ENCODE data around the gene CMPK1.

CMPK1 gene

DNA sequence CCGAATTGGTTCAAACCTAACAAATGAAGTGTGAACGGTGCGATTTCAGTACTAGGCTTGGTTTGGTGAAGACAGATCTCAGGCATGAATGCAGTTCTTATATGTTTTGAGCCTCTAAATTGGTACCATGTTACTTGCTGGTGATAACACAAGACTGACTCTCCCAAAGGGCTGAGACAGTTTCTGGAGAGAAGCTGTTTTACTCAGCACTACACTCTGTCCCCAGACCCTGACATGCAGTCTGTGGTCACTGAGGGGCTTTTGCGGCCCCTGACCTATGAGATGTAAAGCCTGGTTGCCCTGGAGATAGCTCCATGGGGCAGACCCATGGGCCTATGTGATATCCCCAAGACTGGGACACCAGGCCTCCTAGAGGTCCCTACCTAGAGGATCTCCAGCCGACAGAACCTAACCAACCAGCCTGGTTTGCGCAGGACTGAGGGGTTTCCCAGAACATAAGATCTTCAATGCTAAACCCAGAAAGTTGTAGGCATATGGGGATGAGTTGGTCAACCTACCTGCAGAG lies 63.1 kb downstream of the CMPK1 start:
- no peak for DNase-seq (ENCODE audit: low spot score)

DNA sequence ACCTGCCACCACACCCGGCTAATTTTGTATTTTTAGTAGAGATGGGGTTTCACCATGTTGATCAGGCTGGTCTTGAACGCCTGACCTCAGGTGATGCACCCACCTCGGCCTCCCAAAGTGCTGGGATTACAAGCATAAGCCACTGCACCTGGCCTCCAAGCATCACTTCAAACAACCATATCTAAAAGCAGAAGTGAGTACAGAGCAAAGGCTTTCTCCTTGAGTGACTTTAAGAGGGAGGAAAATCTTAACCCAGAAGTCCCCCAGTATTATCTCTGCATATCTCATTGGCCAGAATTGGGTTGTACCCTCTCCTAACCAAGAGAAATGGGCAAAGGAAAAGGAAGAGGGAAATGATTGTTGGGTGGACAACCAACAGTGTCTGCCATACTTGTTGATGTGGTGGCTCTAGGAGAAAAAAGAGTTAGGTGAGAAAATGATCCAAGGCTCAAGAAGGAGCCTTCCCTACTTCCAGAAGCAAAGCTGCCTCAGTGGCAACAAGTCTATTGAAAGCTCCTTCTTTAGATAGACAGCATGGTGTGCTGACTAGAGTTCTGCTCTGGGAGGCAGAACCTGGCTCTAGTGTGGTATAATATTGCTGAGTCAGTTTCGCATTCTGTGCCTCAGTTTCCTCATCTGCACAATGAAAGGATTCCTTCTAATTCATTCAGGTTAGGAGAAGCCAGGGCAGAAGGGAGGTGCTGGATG lies 65.7 kb downstream of the CMPK1 start:
- no peak for DNase-seq (ENCODE audit: low spot score)

DNA sequence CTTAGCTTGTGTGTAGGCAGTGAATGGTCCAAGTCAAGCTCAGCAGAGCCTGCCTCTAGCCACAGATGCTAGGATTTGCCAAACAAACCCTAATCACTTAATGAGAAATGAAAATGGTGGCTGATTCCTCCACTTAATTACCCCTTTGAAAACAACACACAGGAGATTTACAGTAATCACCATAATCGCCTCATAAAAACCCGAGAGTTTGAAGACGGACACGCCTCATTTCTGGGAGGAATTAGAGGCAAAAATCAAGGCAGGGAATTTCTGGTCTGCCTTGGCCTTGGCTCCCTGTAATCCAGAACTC lies 66.2 kb downstream of the CMPK1 start:
- DNase-seq (ENCODE audit: low spot score), result peak; percentile 76

DNA sequence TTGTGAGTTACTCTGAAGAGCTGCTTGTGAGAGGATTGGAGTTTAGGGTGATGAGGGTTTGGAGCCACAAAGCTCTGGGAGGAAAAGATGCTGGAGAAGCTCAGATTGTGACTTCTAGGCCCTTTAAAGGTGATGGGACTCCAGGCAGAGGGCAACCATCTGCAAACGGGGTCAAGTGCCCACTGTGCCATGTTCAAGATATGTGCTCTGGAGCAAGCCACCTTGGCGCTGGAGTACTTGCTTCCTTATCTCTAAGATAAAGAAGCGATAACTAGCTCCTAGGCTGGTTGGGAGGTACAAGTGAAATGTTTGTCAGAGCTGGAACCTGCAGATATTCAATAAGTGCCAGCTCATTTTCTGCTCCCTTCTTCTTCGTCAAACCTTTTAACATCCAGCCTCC lies 68.2 kb downstream of the CMPK1 start:
- no peak for DNase-seq (ENCODE audit: low spot score)

DNA sequence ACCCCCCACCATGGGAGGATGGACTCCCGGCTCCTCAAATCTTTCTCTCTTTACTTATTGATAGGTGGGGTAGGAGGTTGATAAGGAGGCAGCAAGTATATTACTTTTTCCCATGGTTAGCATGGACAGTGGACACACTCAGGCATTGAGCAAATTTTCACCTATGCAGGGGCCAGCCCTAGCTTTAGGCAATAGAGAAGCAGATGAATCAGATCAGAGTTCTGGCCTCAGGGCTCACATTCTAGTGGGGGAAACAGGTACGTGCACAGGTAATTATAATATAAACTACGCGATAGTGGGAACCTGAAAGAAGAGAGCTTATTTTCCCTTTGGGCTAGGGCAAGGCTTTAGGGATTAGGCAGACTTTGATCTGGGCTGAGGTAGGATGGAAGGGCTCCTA lies 69.0 kb downstream of the CMPK1 start:
- no peak for DNase-seq (ENCODE audit: low spot score)

DNA sequence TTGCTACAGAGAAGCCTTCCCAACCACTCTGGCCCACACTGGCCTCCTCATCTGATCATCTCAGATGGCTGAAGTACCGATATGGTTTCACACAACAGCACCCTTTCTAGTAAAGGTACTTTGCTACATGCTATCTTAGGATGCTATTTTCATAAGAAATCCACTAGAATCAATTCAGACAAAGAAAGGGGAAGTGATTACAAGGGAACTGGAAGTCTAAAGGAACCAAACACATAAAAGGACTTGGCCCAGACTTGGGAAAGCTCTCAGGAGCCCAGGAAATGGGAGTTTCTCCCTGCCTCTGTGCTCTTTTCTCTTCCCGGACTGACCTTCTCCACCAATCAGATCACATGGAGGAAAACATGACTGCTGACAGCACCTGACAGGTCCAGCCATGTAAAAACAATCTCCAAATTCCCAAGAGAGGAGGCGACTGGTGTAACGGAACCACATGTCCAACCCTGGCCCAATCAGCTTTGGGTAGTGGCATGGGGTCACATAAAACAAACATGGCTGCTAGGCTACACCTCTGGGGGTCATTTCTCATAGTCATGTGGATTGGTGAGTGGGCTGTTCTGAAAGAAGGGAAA lies 69.8 kb downstream of the CMPK1 start:
- no peak for DNase-seq (ENCODE audit: low spot score)

DNA sequence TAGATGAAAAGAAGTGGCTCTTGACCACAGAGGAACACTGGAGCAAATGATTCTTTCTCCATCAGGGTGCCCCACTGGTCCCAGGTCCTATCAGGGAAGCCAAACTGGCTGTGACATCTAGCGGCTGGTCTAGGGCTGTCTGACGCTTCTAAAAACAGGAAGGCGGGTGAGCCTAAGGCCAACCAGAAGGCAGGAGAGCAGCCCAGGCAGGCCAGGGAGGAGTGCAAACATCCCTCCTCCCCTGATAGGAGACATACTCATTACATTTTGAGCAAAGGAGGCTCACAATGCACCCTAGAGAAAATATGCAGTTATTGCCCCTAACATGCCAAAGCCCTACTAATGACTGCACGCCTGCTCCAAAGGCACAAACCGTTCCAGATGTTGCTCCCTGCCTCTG lies 72.1 kb downstream of the CMPK1 start:
- DNase-seq (ENCODE audit: low spot score), result no peak

DNA sequence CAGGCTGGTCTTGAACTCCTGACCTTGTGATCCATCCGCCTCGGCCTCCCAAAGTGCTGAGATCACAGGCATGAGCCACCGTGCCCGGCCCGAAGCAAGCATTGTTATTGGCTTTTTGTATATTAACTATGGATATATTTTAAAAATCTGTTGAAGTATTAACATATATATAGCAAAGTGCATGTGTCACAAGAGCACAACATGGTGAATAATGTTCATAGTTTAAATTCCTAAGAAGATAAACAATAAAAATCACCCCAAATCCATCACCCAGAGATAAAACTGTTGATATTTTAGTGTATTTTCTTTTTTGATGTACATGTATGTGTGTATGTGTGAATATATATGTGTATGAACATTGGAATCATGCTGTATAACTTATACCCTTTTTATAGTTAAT lies 73.4 kb downstream of the CMPK1 start:
- no peak for DNase-seq (ENCODE audit: low spot score)

DNA sequence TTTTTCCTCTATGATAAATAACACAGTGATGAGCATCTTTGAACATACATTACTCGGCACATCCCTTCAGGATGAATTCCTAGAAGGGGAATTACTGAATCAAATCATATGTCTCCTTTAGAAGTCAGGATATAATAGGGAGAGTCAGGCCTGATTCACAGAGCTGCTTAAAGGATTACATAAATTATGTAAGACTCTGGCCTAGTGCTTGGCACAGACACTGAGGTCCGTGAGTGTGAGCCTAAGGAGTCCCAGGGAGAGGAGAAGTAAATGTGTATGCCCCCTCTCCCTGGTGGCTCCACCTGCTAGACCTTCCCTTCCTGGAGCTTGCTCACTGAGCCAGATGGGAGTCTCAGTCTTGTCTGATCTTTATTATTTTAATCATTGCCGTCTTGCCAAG lies 73.9 kb downstream of the CMPK1 start:
- peak; percentile 73 for DNase-seq (ENCODE audit: low spot score)

DNA sequence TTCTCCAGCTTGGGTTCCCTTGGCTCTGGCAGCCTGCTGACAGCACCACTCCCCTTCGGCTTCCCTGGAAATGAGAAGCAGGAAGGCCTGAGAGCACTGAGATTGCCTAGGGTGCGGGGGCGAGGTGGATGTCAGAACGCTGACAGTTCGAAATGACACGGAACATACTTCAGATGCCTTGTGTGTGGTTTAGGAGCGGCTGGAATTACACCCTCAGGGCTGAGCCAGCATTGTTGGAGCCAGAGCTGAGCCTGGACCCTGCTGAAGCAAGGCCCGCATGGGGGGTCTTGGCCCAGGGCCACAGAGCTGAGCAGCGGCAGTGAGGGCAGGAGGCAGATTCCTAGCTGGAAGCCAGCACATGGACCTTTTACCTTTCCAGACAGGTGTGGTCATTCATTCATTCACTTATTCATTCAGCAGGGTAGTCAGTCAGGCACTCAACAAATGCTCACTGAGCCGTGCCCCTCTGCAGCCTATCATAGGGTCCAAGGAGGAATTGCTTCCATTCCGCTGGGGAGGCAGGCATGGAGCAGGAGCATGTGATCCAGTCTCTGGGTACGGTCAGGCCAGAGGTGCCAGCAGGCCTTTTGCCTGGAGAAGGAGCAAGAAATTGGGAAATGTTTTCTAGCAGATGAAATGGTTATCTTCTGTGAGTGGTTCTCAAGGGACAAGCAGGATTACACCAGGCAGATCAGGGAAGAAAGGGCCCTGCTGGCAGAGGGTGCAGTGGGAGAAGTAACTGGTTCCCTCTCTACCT lies 75.9 kb downstream of the CMPK1 start:
- DNase-seq (ENCODE audit: low spot score), result peak; percentile 49

DNA sequence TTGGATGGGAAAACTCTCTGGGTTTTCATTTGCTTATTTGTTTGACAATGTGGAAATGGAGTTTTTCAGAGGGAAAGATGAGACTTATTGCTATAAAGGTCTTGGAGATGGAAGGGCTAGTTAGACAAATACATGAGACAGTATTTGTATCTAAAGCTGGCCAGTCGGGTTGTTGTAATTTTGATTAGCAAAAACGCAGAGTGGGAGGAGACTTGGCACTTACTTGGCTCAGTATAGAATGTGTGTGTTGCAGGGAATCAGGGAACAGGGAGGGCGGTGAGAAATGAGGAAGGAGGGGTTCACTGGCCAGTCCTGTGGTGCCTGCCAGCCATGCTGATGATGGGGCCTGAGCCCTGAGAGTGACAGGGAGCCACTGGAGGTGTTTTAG lies 76.5 kb downstream of the CMPK1 start:
- no peak for DNase-seq (ENCODE audit: low spot score)

DNA sequence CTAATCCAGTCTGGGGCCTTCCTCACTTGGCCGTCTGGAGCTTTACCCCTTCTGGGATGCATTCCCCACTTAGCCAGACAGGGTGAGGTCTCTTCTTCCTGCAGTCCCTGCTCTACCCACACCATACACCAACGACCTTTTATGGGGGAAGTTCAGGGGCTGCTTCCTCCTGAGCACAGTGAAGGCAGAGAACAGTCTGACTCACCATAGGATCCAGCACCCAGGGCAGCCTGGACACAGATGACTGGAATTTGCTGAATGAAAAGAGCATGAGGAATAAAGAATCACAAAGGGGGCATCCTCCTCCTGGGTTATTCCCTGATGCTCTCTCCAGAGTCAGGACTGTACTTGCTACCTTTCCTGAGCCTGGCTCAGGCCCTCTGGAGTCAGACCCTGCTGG lies 77.8 kb downstream of the CMPK1 start:
- no peak for DNase-seq (ENCODE audit: low spot score)

DNA sequence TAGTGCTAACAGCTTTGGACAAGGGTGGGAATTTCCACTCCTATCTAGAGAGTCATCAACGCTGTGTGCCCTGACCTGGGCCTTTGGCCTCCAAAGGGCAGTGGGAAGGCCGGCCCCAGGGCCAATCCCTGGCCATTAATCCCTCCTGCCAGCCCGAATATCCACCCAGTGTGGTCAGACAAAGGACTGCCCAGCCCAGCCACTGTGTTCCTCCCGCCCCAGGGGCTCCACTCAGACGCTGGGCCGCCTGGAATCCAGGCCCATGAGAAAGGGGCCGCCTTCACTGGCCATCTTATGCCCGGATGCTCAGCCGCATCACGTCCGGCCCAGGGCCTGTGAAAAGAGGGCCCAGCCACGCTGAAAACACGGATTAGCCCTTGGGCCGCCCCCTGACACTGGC lies 78.8 kb downstream of the CMPK1 start:
- DNase-seq (ENCODE audit: low spot score), result no peak

DNA sequence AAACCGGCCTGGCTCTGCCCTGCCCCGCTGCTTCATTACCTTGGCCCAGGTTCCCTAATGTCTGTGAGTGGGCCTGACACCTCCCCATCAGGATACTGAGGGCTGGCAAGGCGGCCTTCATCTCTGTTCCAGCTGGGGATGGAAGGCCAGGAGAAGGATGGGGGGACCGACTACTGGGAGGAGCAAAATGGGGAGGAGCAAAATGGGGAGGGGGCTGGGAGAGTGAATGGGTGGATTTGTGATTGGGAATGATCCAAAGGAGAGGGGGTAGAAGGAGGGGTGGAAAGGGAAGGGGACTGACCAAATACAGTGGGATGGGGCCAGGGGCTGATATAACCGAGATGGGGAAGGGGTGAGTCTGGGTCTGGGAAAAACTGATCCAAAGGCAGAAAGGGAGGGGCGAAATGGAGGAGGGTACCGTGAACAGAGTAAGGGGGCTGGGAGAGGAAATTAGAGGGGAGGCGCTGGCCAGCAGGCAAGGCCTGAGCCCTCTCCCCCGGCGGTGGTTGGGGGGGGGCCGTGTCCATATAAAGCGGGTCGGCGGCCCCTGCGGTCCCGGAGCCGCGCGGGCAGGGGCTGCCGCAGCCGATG lies 82.2 kb downstream of the CMPK1 start, which contains the start of gene FOXE3:
TSS of gene FOXE3 (plus strand) at position 558 of the 591 bp plus-strand sequence. CDS start at position 589, 31 bp downstream.
- no peak for DNase-seq (ENCODE audit: low spot score)

DNA sequence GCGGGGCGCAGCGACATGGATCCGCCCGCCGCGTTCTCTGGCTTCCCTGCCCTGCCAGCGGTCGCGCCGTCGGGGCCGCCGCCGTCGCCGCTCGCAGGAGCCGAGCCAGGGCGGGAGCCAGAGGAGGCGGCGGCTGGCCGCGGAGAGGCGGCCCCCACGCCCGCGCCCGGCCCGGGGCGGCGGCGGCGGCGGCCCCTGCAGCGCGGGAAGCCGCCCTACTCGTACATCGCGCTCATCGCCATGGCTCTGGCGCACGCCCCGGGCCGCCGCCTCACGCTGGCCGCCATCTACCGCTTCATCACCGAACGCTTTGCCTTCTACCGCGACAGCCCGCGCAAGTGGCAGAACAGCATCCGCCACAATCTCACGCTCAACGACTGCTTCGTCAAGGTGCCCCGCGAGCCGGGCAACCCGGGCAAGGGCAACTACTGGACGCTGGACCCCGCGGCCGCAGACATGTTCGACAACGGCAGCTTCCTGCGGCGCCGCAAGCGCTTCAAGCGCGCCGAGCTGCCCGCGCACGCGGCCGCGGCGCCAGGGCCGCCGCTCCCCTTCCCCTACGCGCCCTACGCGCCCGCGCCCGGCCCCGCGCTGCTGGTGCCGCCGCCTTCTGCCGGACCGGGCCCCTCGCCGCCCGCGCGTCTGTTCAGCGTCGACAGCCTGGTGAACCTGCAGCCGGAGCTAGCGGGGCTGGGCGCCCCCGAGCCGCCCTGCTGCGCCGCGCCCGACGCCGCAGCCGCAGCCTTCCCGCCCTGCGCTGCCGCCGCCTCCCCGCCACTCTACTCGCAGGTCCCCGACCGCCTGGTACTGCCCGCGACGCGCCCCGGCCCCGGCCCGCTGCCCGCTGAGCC lies 83.0 kb downstream of the CMPK1 start:
- DNase-seq (ENCODE audit: low spot score), result peak; percentile 71

DNA sequence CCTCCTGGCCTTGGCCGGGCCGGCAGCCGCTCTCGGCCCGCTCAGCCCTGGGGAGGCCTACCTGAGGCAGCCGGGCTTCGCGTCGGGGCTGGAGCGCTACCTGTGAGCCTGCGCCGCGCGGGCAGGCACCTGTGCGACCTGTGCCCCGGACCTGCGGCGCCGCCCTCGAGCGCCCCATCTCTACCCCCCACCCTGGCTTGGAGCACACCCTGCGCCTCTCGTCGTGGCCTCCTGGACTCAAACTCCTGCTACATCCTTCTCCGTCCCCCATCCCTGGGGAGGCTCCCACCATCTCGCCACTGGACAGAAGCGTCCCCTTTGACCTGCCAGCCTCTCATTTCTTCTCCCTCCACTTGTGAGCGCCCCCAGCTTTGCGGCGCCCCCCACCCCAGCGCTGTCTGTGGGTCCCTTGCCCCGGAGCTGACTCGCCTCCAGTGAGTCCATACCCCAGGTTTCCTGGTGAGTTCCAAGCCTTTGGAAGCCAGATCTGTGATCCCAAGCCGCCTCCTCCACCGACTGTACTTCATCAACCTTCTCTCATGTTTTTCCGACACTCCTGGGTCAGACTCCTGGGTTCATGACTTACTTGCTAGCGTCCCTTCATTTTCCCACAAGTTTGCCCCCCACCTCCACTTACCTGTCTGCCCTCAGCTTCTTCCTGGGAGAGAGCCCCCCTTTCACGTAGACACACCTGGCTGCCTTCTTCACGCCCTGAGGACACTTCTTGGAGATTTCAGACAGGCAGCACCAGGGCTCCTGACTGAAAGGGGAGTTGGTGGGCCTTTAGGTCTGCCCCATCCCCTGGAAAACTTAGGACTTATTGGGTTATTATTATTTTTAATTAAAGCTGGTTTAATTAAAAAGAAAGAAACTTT lies 83.8 kb downstream of the CMPK1 start:
- DNase-seq (ENCODE audit: low spot score), result no peak

DNA sequence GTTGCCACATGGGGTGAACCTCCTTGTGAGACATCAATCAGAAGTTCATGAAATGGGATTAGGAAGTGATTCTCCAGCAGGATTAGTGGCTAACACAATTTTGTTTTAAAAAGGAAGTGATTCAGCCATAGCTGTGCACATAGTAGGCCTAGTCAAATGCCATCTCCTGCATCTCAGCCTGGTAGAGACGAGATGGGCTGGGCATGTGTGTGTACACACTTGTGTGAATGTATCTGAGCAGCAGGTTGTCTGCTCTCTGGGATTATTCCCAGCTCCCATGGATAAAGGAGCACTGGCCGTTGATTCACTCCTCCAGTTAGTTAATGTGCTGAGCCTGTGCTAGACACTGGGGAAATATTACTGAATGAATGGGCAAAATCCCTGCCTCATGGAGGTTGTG lies 84.5 kb downstream of the CMPK1 start:
- no peak for DNase-seq (ENCODE audit: low spot score)

DNA sequence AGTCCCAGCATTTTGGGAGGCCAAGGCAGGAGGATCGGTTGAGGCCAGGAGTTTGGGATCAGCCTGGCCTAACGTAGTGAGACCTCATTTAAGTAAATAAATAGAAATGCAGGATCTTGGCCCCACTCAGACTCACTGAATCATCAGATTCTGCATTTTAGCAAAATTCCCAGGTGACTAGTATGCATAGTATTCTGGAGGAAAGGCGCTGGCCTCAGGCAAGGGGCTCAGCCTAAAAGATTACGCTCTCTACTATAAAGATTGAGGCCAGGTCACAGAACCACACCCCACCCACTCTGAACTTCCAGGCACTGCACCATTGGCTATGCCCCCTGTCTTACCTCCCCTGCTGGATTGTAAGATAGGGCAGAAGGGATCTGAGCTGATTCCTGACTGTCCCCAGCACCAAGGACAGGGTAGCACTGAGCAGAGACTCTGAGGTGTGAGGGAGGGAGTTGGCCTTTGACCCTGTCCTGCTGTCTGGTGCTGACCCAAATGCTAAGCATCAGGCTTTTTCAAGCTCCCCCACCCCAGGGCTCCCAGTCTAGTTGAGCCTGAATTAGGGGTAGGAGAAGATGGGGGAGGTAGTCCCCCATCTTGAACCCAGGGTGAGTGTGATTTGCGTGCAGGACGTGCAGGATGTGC lies 85.2 kb downstream of the CMPK1 start:
- no peak for DNase-seq (ENCODE audit: low spot score)

DNA sequence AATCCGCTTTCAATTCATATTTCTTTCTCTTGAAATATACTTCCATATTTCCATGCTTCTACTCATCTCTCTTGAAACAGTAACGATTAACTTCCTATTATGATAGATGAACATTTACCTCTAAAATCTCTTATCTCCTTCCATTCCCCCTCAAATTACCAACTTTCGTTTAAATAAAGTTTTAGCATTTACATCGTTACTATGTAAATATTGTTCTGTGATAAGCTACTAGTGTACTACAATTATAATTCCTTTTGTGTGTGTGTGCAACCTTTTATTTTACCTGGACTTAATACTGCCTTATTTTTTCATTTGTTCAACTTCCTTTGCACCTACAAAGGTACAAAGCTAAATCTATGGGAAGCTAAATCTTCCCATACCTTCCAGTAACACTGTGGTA lies 87.0 kb downstream of the CMPK1 start:
- no peak for DNase-seq (ENCODE audit: low spot score)

DNA sequence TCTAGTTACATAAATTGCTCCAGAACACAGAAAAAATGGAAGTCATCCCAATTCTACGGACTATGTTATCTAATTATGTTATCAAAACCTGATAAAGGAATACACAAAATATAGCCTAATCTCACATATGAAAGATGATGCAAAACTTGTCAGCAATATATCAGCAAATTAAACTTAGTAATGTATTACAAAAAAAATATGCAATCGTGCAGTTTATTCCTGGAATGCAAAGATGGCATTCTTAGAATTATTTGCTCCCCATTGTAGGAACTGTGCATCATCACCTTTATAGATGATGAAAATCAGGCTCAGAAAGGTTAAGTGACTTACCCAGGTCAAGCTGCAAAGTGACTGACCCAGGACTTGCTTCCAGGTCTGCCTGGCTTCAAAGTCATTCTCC lies 90.3 kb downstream of the CMPK1 start:
- DNase-seq (ENCODE audit: low spot score), result no peak

All from D341Med (cell line).